K562 (cell line): ENCODE data around the gene OVOL1.

ENCODE experiments used
- CREBBP ChIP-seq: IDR thresholded peaks from one replicate; pipeline ENCODE4 v1.6.1; 2012; ENCODE audit warnings: low read depth, mild to moderate bottlenecking, control low read depth, inconsistent platforms, low read length
- FOXJ3 ChIP-seq: sonication (generic); formaldehyde crosslinking; IDR thresholded peaks from 2 replicates; pipeline ENCODE4 v1.4.0; 2020; ENCODE audit warnings: mild to moderate bottlenecking, missing genetic modification reagents
- FOXK1 ChIP-seq: sonication (generic); formaldehyde crosslinking; IDR thresholded peaks from 2 replicates; pipeline ENCODE4 v1.8.0; 2022; ENCODE audit warnings: missing genetic modification reagents, mild to moderate bottlenecking, borderline replicate concordance
- GATAD2A ChIP-seq: fragments of 450-650 bp; IDR thresholded peaks from 2 replicates; pipeline ENCODE4 v1.6.1; 2017
- HCFC1 ChIP-seq: IDR thresholded peaks from 2 replicates; pipeline ENCODE4 v1.6.1; 2012; ENCODE audit warnings: low read depth, low read length, improper control_type of control experiment
- HLTF ChIP-seq: fragments of 450-650 bp; IDR thresholded peaks from 2 replicates; pipeline ENCODE4 v1.6.1; 2016
- POLR2A ChIP-seq: fragments of 450-650 bp; conservative IDR thresholded peaks from 2 replicates; pipeline ENCODE4 v1.6.1; 2016
- SP2 ChIP-seq: IDR thresholded peaks from 2 replicates; pipeline ENCODE4 v1.6.1; 2011; ENCODE audit warnings: mild to moderate bottlenecking, low read depth, low read length, moderate library complexity; ENCODE audit not compliant: poor library complexity, severe bottlenecking; ENCODE audit errors: extremely low read depth
- SREBF1 ChIP-seq: fragments of 150-350 bp; IDR thresholded peaks from 2 replicates; pipeline ENCODE4 v1.6.1; 2014; ENCODE audit warnings: antibody characterized with exemption, low read depth, low read length, borderline replicate concordance
- SRSF9 ChIP-seq: fragments of 200-400 bp; formaldehyde crosslinking; IDR thresholded peaks from 2 replicates; pipeline ENCODE4 v1.6.1; 2017; ENCODE audit warnings: low read depth, low read length, borderline replicate concordance
- TBL1XR1 ChIP-seq, 2 experiments: IDR thresholded peaks; 2 replicates each; pipeline ENCODE4 v1.6.1; 2012; ENCODE audit warnings: improper control_type of control experiment in 2 of 2, low read length in 2 of 2, mild to moderate bottlenecking in 1 of 2
- U2AF2 ChIP-seq: fragments of 200-400 bp; formaldehyde crosslinking; optimal IDR thresholded peaks from 2 replicates; pipeline ENCODE3; 2017; ENCODE audit warnings: low read depth, mild to moderate bottlenecking, low read length
- ZNF212 ChIP-seq: fragments of 450-650 bp; formaldehyde crosslinking; IDR thresholded peaks from 2 replicates; pipeline ENCODE4 v1.4.0; 2020; ENCODE audit warnings: mild to moderate bottlenecking
- TF ChIP-seq, protein P1 (sequence below): fragments of 450-650 bp; IDR thresholded peaks from 2 replicates; pipeline ENCODE4 v1.6.1; 2017; ENCODE audit warnings: antibody characterized with exemption, mild to moderate bottlenecking

GRCh38 chr11:65789230-65790103 is 2.6 kb downstream of the OVOL1 start:
- no peak for TF ChIP-seq ZNF212 (CRISPR knock-in tag)
- no peak for TF ChIP-seq POLR2A
- TF ChIP-seq FOXK1 (CRISPR knock-in tag) = no peak
- no peak for TF ChIP-seq HCFC1
- TF ChIP-seq SREBF1 = no peak
- TF ChIP-seq CREBBP = no peak
- no peak for TF ChIP-seq SP2
- TF ChIP-seq, protein P1, sequence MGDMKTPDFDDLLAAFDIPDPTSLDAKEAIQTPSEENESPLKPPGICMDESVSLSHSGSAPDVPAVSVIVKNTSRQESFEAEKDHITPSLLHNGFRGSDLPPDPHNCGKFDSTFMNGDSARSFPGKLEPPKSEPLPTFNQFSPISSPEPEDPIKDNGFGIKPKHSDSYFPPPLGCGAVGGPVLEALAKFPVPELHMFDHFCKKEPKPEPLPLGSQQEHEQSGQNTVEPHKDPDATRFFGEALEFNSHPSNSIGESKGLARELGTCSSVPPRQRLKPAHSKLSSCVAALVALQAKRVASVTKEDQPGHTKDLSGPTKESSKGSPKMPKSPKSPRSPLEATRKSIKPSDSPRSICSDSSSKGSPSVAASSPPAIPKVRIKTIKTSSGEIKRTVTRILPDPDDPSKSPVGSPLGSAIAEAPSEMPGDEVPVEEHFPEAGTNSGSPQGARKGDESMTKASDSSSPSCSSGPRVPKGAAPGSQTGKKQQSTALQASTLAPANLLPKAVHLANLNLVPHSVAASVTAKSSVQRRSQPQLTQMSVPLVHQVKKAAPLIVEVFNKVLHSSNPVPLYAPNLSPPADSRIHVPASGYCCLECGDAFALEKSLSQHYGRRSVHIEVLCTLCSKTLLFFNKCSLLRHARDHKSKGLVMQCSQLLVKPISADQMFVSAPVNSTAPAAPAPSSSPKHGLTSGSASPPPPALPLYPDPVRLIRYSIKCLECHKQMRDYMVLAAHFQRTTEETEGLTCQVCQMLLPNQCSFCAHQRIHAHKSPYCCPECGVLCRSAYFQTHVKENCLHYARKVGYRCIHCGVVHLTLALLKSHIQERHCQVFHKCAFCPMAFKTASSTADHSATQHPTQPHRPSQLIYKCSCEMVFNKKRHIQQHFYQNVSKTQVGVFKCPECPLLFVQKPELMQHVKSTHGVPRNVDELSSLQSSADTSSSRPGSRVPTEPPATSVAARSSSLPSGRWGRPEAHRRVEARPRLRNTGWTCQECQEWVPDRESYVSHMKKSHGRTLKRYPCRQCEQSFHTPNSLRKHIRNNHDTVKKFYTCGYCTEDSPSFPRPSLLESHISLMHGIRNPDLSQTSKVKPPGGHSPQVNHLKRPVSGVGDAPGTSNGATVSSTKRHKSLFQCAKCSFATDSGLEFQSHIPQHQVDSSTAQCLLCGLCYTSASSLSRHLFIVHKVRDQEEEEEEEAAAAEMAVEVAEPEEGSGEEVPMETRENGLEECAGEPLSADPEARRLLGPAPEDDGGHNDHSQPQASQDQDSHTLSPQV = no peak
- no peak for TF ChIP-seq GATAD2A
- TF ChIP-seq SRSF9 = no peak
- TF ChIP-seq FOXJ3 = no peak
- no peak for TF ChIP-seq U2AF2
- no peak for TF ChIP-seq TBL1XR1 (IDR thresholded peaks at IDR 0.05; ENCODE audit: low read length in 2 of 2)
- no peak for TF ChIP-seq HLTF
